ENCODE data around the gene SELENON.

Gene SELENON

GRCh38 chr1:25795211-25795610 is 4.8 kb upstream of the SELENON start:
- no peak for DNase-seq

- no peak for DNase-seq
These were observed 3.8 kb upstream of the SELENON start for GRCh38 chr1:25795946-25796810.

- DNase-seq: peak; percentile 68
These were observed 3.1 kb upstream of the SELENON start for GRCh38 chr1:25796811-25797458.

- DNase-seq: no peak
These were observed 2.1 kb upstream of the SELENON start for GRCh38 chr1:25797939-25798338.

- DNase-seq: no peak
These were observed 1.2 kb upstream of the SELENON start for GRCh38 chr1:25798666-25799351.

- no peak for DNase-seq
These were observed 550 bp upstream of the SELENON start for GRCh38 chr1:25799352-25799934.

- DNase-seq: no peak
These were observed 847 bp downstream of the SELENON start for GRCh38 chr1:25800703-25801377.

- no peak for DNase-seq
These were observed 2.9 kb downstream of the SELENON start for GRCh38 chr1:25802915-25803314.

GRCh38 chr1:25803368-25803767 is 3.4 kb downstream of the SELENON start:
- DNase-seq: no peak

GRCh38 chr1:25804244-25804963 is 4.4 kb downstream of the SELENON start:
- no peak for DNase-seq

GRCh38 chr1:25804964-25805862 is 5.2 kb downstream of the SELENON start:
- DNase-seq: no peak

GRCh38 chr1:25805863-25806225 is 5.9 kb downstream of the SELENON start:
- no peak for DNase-seq

GRCh38 chr1:25806418-25806817 is 6.4 kb downstream of the SELENON start:
- no peak for DNase-seq

GRCh38 chr1:25807480-25808390 is 7.7 kb downstream of the SELENON start:
- DNase-seq: no peak

- no peak for DNase-seq
These were observed 8.7 kb downstream of the SELENON start for GRCh38 chr1:25808481-25809244.

GRCh38 chr1:25809283-25809926 is 9.4 kb downstream of the SELENON start:
- DNase-seq: no peak

GRCh38 chr1:25809929-25810328 is 9.9 kb downstream of the SELENON start:
- no peak for DNase-seq
